H1 (cell line): ENCODE results near the gene SIK2.

Source experiments
- CTCF ChIP-seq, 3 experiments: IDR thresholded peaks; 1 replicate in 2 of 3; 2 replicates in 1 of 3; pipeline versions ENCODE4 v1.5.1 to v1.6.1; 2011; ENCODE audit warnings: low read length in 3 of 3, mild to moderate bottlenecking in 3 of 3, inconsistent platforms in 2 of 3, low read depth in 1 of 3, moderate library complexity in 1 of 3; ENCODE audit not compliant: insufficient read depth in 1 of 3; ENCODE audit errors: control extremely low read depth in 1 of 3
- JUN ChIP-seq: IDR thresholded peaks from 2 replicates; pipeline ENCODE4 v1.6.1; 2011; ENCODE audit warnings: low read depth, mild to moderate bottlenecking, improper control_type of control experiment, low read length
- POLR2A ChIP-seq, 2 experiments: IDR thresholded peaks; 1 replicate in 1 of 2; 2 replicates in 1 of 2; pipeline ENCODE4 v1.6.1; 2011; ENCODE audit warnings: low read depth in 2 of 2, low read length in 2 of 2, mild to moderate bottlenecking in 2 of 2; ENCODE audit errors: control extremely low read depth in 1 of 2
- RAD21 ChIP-seq, 2 experiments: IDR thresholded peaks in 1 of 2; conservative IDR thresholded peaks in 1 of 2; 2 replicates each; pipeline ENCODE4 v1.6.1; 2011; ENCODE audit warnings: low read depth in 2 of 2, low read length in 2 of 2, improper control_type of control experiment in 1 of 2, inconsistent platforms in 1 of 2, mild to moderate bottlenecking in 1 of 2, moderate library complexity in 1 of 2
- SIX5 ChIP-seq: IDR thresholded peaks from 2 replicates; pipeline ENCODE4 v1.6.1; 2011; ENCODE audit warnings: mild to moderate bottlenecking, low read depth, low read length

GRCh38 chr11:111644922-111645321, 42.7 kb downstream of the SIK2 start:
- TF ChIP-seq CTCF (IDR thresholded peaks at IDR 0.05; ENCODE audit: control extremely low read depth in 1 of 3, insufficient read depth in 1 of 3, low read depth in 1 of 3, low read length in 3 of 3), result no peak
- no peak for TF ChIP-seq POLR2A (IDR thresholded peaks at IDR 0.05; ENCODE audit: control extremely low read depth in 1 of 2, low read depth in 2 of 2, low read length in 2 of 2)
- no peak for TF ChIP-seq JUN
- TF ChIP-seq RAD21 (IDR thresholded peaks at IDR 0.05 in 1 of 2, conservative IDR thresholded peaks at IDR 0.05 in 1 of 2; ENCODE audit: low read depth in 2 of 2, low read length in 2 of 2), result no peak
- TF ChIP-seq SIX5, result no peak
